Panc1 (cell line): ENCODE results near the gene CLIP1. TPM values are rescaled to one million over a fixed set of nuclear protein-coding genes. Genes with fewer than 3 reads are reported as not detected.

Source experiments
- ATAC-seq: fragments of 200-7000 bp; cut with Tn5 transposase; 2 replicates; pipeline ENCODE4 v1.9.1; 2020; ENCODE audit warnings: mild to moderate bottlenecking, moderate library complexity
- BruUV-seq: library from RNA; stranded (reverse); fragments of 400-500 nt; replicated peaks from 2 replicates; lab custom pipeline; 2021; lab: Mats Ljungman, UMichigan
- CTCF ChIA-PET: fragments of 300-600 bp; sonication (Branson Sonifier 250); formaldehyde crosslinking; loops from one replicate; lab custom pipeline; 2022; ENCODE audit warnings: antibody characterized with exemption; lab: Charles Lee
- POLR2A ChIA-PET: fragments of 300-600 bp; sonication (Branson Sonifier 250); formaldehyde crosslinking; loops from one replicate; lab custom pipeline; 2022; ENCODE audit warnings: antibody characterized with exemption; lab: Charles Lee
- DNase-seq: peaks from one replicate; pipeline ENCODE4 v3.0.0-alpha.2; 2010; ENCODE audit warnings: low read depth, low spot score
- H3K27ac ChIP-seq: 2 replicates; pipeline ENCODE4 v1.5.1; 2011; ENCODE audit warnings: mild to moderate bottlenecking, low read length, inconsistent platforms
- H3K27me3 ChIP-seq: fragments of 200-500 bp; sonication (Bioruptor generic); 2 replicates; pipeline ENCODE4 v1.6.0; 2014; ENCODE audit warnings: low read length, inconsistent platforms; ENCODE audit not compliant: control insufficient read depth, insufficient read depth
- H3K36me3 ChIP-seq: fragments of 200-500 bp; sonication (Bioruptor generic); 2 replicates; pipeline ENCODE4 v1.5.1; 2014; ENCODE audit warnings: inconsistent platforms, mild to moderate bottlenecking, low read length, moderate library complexity; ENCODE audit not compliant: control insufficient read depth, insufficient read depth
- H3K4me1 ChIP-seq: 2 replicates; pipeline ENCODE4 v1.5.1; 2011; ENCODE audit warnings: inconsistent platforms, mild to moderate bottlenecking, low read length, moderate library complexity; ENCODE audit not compliant: control insufficient read depth, insufficient read depth
- H3K4me3 ChIP-seq, 2 experiments: 2 replicates each; pipeline ENCODE4 v1.5.1; 2011 to 2012; ENCODE audit warnings: low read depth in 2 of 2, low read length in 2 of 2, mild to moderate bottlenecking in 2 of 2, inconsistent platforms in 1 of 2, moderate library complexity in 1 of 2
- H3K9me3 ChIP-seq: fragments of 200-500 bp; sonication (Bioruptor generic); 2 replicates; pipeline ENCODE4 v1.5.1; 2014; ENCODE audit warnings: low read depth, mild to moderate bottlenecking, inconsistent platforms, low read length, moderate library complexity; ENCODE audit not compliant: control insufficient read depth, insufficient read depth
- POLR2AphosphoS5 ChIP-seq: IDR thresholded peaks from 2 replicates; pipeline ENCODE4 v1.6.1; 2012; ENCODE audit warnings: mild to moderate bottlenecking, low read depth, low read length, moderate library complexity
- SIN3A ChIP-seq: IDR thresholded peaks from 2 replicates; pipeline ENCODE4 v1.6.1; 2012; ENCODE audit warnings: low read depth, mild to moderate bottlenecking, low read length, moderate library complexity, borderline replicate concordance; ENCODE audit not compliant: insufficient read depth
- TCF7L2 ChIP-seq: IDR thresholded peaks from 2 replicates; pipeline ENCODE4 v1.6.1; 2011; ENCODE audit warnings: mild to moderate bottlenecking, low read depth, low read length, inconsistent platforms
- in situ Hi-C: cut with HindIII; loops from 2 replicates; pipeline ENCODE4 v1.10.0; 2016; ENCODE audit warnings: low sequenced_read_pairs, low pct_unique_long_range_greater_than_20kb
- intact Hi-C: fragments of 100-400 bp; cut with micrococcal nuclease; formaldehyde crosslinking; loops from one replicate; pipeline ENCODE4 v1.10.0; 2022; ENCODE audit not compliant: unreplicated experiment
- total RNA-seq: library from RNA; stranded (reverse); gene quantifications from one replicate; pipeline ENCODE4 v1.2.1, GENCODE V29; 2021; ENCODE audit not compliant: unreplicated experiment
- TF ChIP-seq, protein P1 (sequence below), 2 experiments: IDR thresholded peaks; 2 replicates each; pipeline ENCODE4 v1.6.1; 2011 to 2012; ENCODE audit warnings: low read depth in 2 of 2, control low read depth in 1 of 2, low read length in 1 of 2, mild to moderate bottlenecking in 1 of 2, moderate library complexity in 1 of 2; ENCODE audit not compliant: insufficient read depth in 1 of 2
- TF ChIP-seq, protein P2 (sequence below): fragments of 450-650 bp; IDR thresholded peaks from 2 replicates; pipeline ENCODE4 v1.5.1; 2017; ENCODE audit warnings: mild to moderate bottlenecking

The CLIP1 gene
- total RNA-seq, 1 experiment from 2014 or later, result 117 TPM

DNA sequence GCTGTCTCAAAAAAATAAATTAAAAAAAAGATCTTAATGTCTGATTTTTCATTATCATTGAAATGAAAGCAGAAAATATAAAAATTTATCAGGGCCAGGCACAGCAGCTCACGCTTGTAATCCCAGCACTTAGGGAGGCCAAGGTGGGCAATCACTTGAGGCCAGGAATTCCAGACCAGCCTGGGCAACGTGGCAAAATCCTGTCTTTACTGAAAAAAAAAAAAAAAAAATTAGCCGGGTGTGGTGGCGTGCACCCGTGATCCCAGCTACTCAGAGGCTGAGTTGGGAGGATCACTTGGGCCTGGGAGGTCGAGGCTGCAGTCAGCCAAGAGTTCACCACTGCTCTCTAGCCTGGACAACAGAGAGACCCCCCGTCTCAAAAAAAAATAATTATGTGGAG lies 37.6 kb upstream of the CLIP1 start:
- Histone ChIP-seq H3K27ac (no peak overlapping the region; the same call in 1 of the 2 replicates), H3K36me3 (no peaks in the 10 kb centered on the region), H3K4me3 (no peak overlapping the region), H3K4me1 (peaks cover 3% of the 10 kb centered on the region; the same call in 1 of the 2 replicates), H3K27me3 (no peaks in the 10 kb centered on the region), H3K9me3 (no peaks in the 10 kb centered on the region)
- POLR2A ChIA-PET, result no interaction called here
- in situ Hi-C loops, result no loop called here
- BruUV-seq, result no TSS peak
- intact Hi-C loops, result no loop called here
- TF ChIP-seq, protein P1, sequence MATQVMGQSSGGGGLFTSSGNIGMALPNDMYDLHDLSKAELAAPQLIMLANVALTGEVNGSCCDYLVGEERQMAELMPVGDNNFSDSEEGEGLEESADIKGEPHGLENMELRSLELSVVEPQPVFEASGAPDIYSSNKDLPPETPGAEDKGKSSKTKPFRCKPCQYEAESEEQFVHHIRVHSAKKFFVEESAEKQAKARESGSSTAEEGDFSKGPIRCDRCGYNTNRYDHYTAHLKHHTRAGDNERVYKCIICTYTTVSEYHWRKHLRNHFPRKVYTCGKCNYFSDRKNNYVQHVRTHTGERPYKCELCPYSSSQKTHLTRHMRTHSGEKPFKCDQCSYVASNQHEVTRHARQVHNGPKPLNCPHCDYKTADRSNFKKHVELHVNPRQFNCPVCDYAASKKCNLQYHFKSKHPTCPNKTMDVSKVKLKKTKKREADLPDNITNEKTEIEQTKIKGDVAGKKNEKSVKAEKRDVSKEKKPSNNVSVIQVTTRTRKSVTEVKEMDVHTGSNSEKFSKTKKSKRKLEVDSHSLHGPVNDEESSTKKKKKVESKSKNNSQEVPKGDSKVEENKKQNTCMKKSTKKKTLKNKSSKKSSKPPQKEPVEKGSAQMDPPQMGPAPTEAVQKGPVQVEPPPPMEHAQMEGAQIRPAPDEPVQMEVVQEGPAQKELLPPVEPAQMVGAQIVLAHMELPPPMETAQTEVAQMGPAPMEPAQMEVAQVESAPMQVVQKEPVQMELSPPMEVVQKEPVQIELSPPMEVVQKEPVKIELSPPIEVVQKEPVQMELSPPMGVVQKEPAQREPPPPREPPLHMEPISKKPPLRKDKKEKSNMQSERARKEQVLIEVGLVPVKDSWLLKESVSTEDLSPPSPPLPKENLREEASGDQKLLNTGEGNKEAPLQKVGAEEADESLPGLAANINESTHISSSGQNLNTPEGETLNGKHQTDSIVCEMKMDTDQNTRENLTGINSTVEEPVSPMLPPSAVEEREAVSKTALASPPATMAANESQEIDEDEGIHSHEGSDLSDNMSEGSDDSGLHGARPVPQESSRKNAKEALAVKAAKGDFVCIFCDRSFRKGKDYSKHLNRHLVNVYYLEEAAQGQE (IDR thresholded peaks at IDR 0.05; ENCODE audit: insufficient read depth in 1 of 2, low read depth in 2 of 2, low read length in 1 of 2), result no peak
- TF ChIP-seq TCF7L2 (no peak), SIN3A (no peak)
- DNase-seq (no peak), ATAC-seq (no peak)
- CTCF ChIA-PET, result no interaction called here

DNA sequence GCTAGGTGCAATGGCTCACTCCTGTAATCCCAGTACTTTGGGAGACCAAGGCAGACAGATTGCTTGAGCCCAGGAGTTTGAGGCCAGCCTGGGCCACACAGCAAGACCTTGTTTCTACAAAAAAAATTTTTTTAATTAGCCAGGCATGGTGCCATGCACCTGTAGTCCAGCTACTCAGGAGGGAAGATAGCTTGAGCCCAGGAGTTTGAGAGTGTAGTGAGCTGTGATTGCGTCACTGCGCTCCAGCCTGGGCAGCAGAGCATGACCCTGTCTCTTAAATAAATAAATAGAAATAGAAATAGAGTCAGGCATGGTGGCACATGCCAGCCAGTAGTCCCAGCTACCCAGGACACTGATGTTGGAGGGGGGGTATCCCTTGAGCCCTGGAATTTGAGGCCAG lies 36.7 kb upstream of the CLIP1 start:
- TF ChIP-seq, protein P1 (IDR thresholded peaks at IDR 0.05; ENCODE audit: insufficient read depth in 1 of 2, low read depth in 2 of 2, low read length in 1 of 2), result no peak
- TF ChIP-seq, protein P2, sequence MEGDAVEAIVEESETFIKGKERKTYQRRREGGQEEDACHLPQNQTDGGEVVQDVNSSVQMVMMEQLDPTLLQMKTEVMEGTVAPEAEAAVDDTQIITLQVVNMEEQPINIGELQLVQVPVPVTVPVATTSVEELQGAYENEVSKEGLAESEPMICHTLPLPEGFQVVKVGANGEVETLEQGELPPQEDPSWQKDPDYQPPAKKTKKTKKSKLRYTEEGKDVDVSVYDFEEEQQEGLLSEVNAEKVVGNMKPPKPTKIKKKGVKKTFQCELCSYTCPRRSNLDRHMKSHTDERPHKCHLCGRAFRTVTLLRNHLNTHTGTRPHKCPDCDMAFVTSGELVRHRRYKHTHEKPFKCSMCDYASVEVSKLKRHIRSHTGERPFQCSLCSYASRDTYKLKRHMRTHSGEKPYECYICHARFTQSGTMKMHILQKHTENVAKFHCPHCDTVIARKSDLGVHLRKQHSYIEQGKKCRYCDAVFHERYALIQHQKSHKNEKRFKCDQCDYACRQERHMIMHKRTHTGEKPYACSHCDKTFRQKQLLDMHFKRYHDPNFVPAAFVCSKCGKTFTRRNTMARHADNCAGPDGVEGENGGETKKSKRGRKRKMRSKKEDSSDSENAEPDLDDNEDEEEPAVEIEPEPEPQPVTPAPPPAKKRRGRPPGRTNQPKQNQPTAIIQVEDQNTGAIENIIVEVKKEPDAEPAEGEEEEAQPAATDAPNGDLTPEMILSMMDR, result no peak
- TF ChIP-seq POLR2AphosphoS5, result no peak
- TF ChIP-seq TCF7L2, result no peak
- no peak for TF ChIP-seq SIN3A
- POLR2A ChIA-PET, result interaction anchor here (0.7 kb wide), 1 partner anchor 121 kb away, joined by 8 read pairs; no protein-coding TSS in a partner anchor
- no peaks in the 10 kb centered on the region for H3K27me3 ChIP-seq
- peaks cover 3% of the 10 kb centered on the region; the same call in 1 of the 2 replicates for H3K4me1 ChIP-seq
- no peak overlapping the region for H3K27ac ChIP-seq
- no TSS peak for BruUV-seq
- in situ Hi-C loops, result no loop called here
- H3K4me3 ChIP-seq, result no peak overlapping the region
- DNase-seq (no peak), ATAC-seq (peak; percentile 49; the same call in 1 of the 2 replicates)
- no peaks in the 10 kb centered on the region for H3K9me3 ChIP-seq
- no peaks in the 10 kb centered on the region for H3K36me3 ChIP-seq
- intact Hi-C loops, result no loop called here
- CTCF ChIA-PET, result no interaction called here
